NB4 (cell line): Measurements from ENCODE around the gene RAB11A.
A peak's percentile ranks its signal among the peaks of the same experiment; 100 is the strongest.

ENCODE experiments used
- DNase-seq: peaks from one replicate; pipeline ENCODE4 v3.0.0; 2010; ENCODE audit warnings: low read depth
- H3K4me3 ChIP-seq: one replicate; pipeline ENCODE4 v1.5.1; 2011; ENCODE audit warnings: mild to moderate bottlenecking, low read depth, low read length, moderate library complexity
- MYC ChIP-seq: IDR thresholded peaks from 2 replicates; pipeline ENCODE4 v1.6.1; 2011; ENCODE audit warnings: low read depth, low read length
- POLR2A ChIP-seq: IDR thresholded peaks from 2 replicates; pipeline ENCODE4 v1.6.1; 2011; ENCODE audit warnings: mild to moderate bottlenecking; ENCODE audit not compliant: insufficient read length; ENCODE audit errors: extremely low read depth
- TF ChIP-seq, protein P1 (sequence below): IDR thresholded peaks from 2 replicates; pipeline ENCODE4 v1.6.1; 2011; ENCODE audit warnings: low read depth, low read length
- TF ChIP-seq, protein P2 (sequence below): IDR thresholded peaks from one replicate; pipeline ENCODE4 v1.5.1; 2012; ENCODE audit warnings: low read depth, low read length

The RAB11A gene

DNA sequence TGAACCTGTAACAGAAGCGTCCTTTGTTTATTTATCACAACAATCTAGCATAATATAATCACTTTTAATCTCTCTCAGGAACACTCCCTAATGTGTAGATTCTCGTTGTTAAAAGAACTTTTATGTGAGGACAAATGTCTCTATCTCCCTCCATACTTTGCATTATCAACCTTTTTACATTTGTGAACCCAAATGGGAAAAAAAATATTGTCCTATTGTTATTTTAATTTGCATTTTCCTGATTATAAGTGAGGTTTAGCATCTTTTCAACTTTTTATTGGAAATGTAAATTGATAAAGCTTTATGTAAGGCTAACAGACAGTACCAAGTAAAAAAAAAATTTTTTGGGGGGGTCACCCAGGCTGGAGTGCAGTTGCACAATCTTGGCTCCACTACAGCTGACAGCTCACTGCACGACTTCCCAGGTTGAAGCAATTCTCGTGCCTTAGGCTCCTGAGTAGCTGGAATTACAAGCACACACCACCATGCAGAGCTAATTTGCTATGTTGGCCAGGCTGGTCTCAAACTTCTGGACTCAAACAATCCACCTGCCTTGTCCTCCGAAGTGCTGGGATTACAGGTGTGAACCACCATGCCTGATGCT, 44.2 kb upstream of the RAB11A start:
- no peak for DNase-seq
- H3K4me3 ChIP-seq: no peak overlapping the region
- no peak for TF ChIP-seq MYC
- TF ChIP-seq, protein P1, sequence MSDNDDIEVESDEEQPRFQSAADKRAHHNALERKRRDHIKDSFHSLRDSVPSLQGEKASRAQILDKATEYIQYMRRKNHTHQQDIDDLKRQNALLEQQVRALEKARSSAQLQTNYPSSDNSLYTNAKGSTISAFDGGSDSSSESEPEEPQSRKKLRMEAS: no peak
- TF ChIP-seq, protein P2, sequence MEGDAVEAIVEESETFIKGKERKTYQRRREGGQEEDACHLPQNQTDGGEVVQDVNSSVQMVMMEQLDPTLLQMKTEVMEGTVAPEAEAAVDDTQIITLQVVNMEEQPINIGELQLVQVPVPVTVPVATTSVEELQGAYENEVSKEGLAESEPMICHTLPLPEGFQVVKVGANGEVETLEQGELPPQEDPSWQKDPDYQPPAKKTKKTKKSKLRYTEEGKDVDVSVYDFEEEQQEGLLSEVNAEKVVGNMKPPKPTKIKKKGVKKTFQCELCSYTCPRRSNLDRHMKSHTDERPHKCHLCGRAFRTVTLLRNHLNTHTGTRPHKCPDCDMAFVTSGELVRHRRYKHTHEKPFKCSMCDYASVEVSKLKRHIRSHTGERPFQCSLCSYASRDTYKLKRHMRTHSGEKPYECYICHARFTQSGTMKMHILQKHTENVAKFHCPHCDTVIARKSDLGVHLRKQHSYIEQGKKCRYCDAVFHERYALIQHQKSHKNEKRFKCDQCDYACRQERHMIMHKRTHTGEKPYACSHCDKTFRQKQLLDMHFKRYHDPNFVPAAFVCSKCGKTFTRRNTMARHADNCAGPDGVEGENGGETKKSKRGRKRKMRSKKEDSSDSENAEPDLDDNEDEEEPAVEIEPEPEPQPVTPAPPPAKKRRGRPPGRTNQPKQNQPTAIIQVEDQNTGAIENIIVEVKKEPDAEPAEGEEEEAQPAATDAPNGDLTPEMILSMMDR: no peak
- TF ChIP-seq POLR2A: no peak

- H3K4me3 ChIP-seq: no peak overlapping the region
- DNase-seq: no peak
- TF ChIP-seq, protein P1: no peak
Measured at GRCh38 chr15:65827065-65827464, 42.2 kb upstream of the RAB11A start.

DNA sequence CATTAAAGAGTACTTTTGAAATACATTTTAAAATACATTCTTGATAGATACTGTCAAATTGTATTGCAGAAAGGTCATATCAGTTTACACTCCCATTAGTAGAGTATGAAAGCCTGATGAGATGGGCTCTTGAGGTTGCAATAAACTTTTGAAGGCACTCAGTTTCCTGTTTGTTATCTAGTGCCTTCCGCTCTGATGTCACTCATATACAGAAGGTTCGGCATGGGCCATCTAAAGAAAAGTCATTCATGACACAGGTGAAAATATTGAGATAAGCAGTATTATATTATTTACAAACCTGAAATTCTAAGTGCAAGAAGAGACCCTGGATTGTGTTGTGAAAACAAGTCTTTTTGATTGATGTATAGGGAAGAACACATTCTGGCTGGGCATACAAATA, 40.7 kb upstream of the RAB11A start:
- TF ChIP-seq, protein P2: no peak
- TF ChIP-seq MYC (no peak), POLR2A (no peak)
- TF ChIP-seq, protein P1: no peak
- H3K4me3 ChIP-seq: no peak overlapping the region
- no peak for DNase-seq

GRCh38 chr15:65829130-65829764, 40.0 kb upstream of the RAB11A start:
- TF ChIP-seq, protein P1: no peak
- TF ChIP-seq, protein P2: peak; percentile 53
- TF ChIP-seq POLR2A: no peak

GRCh38 chr15:65832549-65833364, 36.5 kb upstream of the RAB11A start:
- peak; percentile 37 for DNase-seq
- no peak overlapping the region for H3K4me3 ChIP-seq
- TF ChIP-seq, protein P1: no peak
- 0 out of 2 replicates have a peak, but pooled peaks have one; percentile 7 for TF ChIP-seq MYC
- TF ChIP-seq, protein P2: no peak

More at GRCh38 chr15:65829130-65829764, 40.0 kb upstream of the RAB11A start:
- DNase-seq: peak; percentile 51
- no peak overlapping the region for H3K4me3 ChIP-seq
